Measurements from ENCODE around the gene SSBP3.

The SSBP3 gene

GRCh38 chr1:54326543-54327385, 79.4 kb downstream of the SSBP3 start:
- no peak for DNase-seq (ENCODE audit: insufficient read length, low spot score)
- FAIRE-seq, result no peak
- no peak for TF ChIP-seq POLR2A (IDR thresholded peaks at IDR 0.05; ENCODE audit: low read depth, low read length)
- no peak for TF ChIP-seq POU2F2 (IDR thresholded peaks at IDR 0.05; ENCODE audit: low read depth, low read length)
- TF ChIP-seq TAF1 (IDR thresholded peaks at IDR 0.05; ENCODE audit: low read depth, low read length), result no peak
- TF ChIP-seq SPI1 (IDR thresholded peaks at IDR 0.05; ENCODE audit: low read depth, low read length), result no peak

GRCh38 chr1:54325703-54326461, 80.3 kb downstream of the SSBP3 start:
- FAIRE-seq (no peak), DNase-seq (ENCODE audit: insufficient read length, low spot score) (no peak)
- TF ChIP-seq POLR2A (IDR thresholded peaks at IDR 0.05; ENCODE audit: low read depth, low read length) (no peak), POLR2AphosphoS5 (IDR thresholded peaks at IDR 0.05; ENCODE audit: low read depth, low read length) (no peak), POU2F2 (IDR thresholded peaks at IDR 0.05; ENCODE audit: low read depth, low read length) (no peak), SPI1 (IDR thresholded peaks at IDR 0.05; ENCODE audit: low read depth, low read length) (no peak), PAX5 (IDR thresholded peaks at IDR 0.05; ENCODE audit: insufficient read depth, low read length, severe bottlenecking) (no peak), TAF1 (IDR thresholded peaks at IDR 0.05; ENCODE audit: low read depth, low read length) (no peak)

GRCh38 chr1:54325284-54325683, 80.9 kb downstream of the SSBP3 start:
- DNase-seq (ENCODE audit: insufficient read length, low spot score), result no peak
- FAIRE-seq, result no peak
- TF ChIP-seq TAF1 (IDR thresholded peaks at IDR 0.05; ENCODE audit: low read depth, low read length), result no peak
- no peak for TF ChIP-seq POLR2A (IDR thresholded peaks at IDR 0.05; ENCODE audit: low read depth, low read length)
- no peak for TF ChIP-seq PAX5 (IDR thresholded peaks at IDR 0.05; ENCODE audit: insufficient read depth, low read length, severe bottlenecking)
- no peak for TF ChIP-seq POU2F2 (IDR thresholded peaks at IDR 0.05; ENCODE audit: low read depth, low read length)
- TF ChIP-seq POLR2AphosphoS5 (IDR thresholded peaks at IDR 0.05; ENCODE audit: low read depth, low read length), result no peak
- TF ChIP-seq SPI1 (IDR thresholded peaks at IDR 0.05; ENCODE audit: low read depth, low read length), result no peak

GRCh38 chr1:54324251-54325140, 81.7 kb downstream of the SSBP3 start:
- TF ChIP-seq POLR2A (IDR thresholded peaks at IDR 0.05; ENCODE audit: low read depth, low read length) (no peak), POU2F2 (IDR thresholded peaks at IDR 0.05; ENCODE audit: low read depth, low read length) (no peak), POLR2AphosphoS5 (IDR thresholded peaks at IDR 0.05; ENCODE audit: low read depth, low read length) (no peak), PAX5 (IDR thresholded peaks at IDR 0.05; ENCODE audit: insufficient read depth, low read length, severe bottlenecking) (no peak), SPI1 (IDR thresholded peaks at IDR 0.05; ENCODE audit: low read depth, low read length) (no peak), TAF1 (IDR thresholded peaks at IDR 0.05; ENCODE audit: low read depth, low read length) (no peak)
- FAIRE-seq (no peak), DNase-seq (ENCODE audit: insufficient read length, low spot score) (no peak)

- no peak for FAIRE-seq
- TF ChIP-seq POLR2A (IDR thresholded peaks at IDR 0.05; ENCODE audit: low read depth, low read length) (no peak), POLR2AphosphoS5 (IDR thresholded peaks at IDR 0.05; ENCODE audit: low read depth, low read length) (no peak), SPI1 (IDR thresholded peaks at IDR 0.05; ENCODE audit: low read depth, low read length) (no peak), POU2F2 (IDR thresholded peaks at IDR 0.05; ENCODE audit: low read depth, low read length) (no peak), TAF1 (IDR thresholded peaks at IDR 0.05; ENCODE audit: low read depth, low read length) (no peak), PAX5 (IDR thresholded peaks at IDR 0.05; ENCODE audit: insufficient read depth, low read length, severe bottlenecking) (no peak)
- DNase-seq (ENCODE audit: insufficient read length, low spot score), result no peak
Observed at GRCh38 chr1:54323921-54324250, 82.3 kb downstream of the SSBP3 start.

GRCh38 chr1:54323324-54323739, 82.9 kb downstream of the SSBP3 start:
- DNase-seq (ENCODE audit: insufficient read length, low spot score) (no peak), FAIRE-seq (no peak)
- no peak for TF ChIP-seq SPI1 (IDR thresholded peaks at IDR 0.05; ENCODE audit: low read depth, low read length)

GRCh38 chr1:54318246-54318814, 87.9 kb downstream of the SSBP3 start:
- DNase-seq (ENCODE audit: insufficient read length, low spot score), result no peak
- TF ChIP-seq PAX5 (IDR thresholded peaks at IDR 0.05; ENCODE audit: insufficient read depth, low read length, severe bottlenecking) (no peak), SPI1 (IDR thresholded peaks at IDR 0.05; ENCODE audit: low read depth, low read length) (no peak), POU2F2 (IDR thresholded peaks at IDR 0.05; ENCODE audit: low read depth, low read length) (no peak), POLR2A (IDR thresholded peaks at IDR 0.05; ENCODE audit: low read depth, low read length) (no peak), POLR2AphosphoS5 (IDR thresholded peaks at IDR 0.05; ENCODE audit: low read depth, low read length) (no peak), TAF1 (IDR thresholded peaks at IDR 0.05; ENCODE audit: low read depth, low read length) (no peak)
- FAIRE-seq, result no peak

GRCh38 chr1:54317084-54317483, 89.1 kb downstream of the SSBP3 start:
- no peak for FAIRE-seq
- TF ChIP-seq TAF1 (IDR thresholded peaks at IDR 0.05; ENCODE audit: low read depth, low read length), result no peak
- TF ChIP-seq POLR2AphosphoS5 (IDR thresholded peaks at IDR 0.05; ENCODE audit: low read depth, low read length), result no peak
- TF ChIP-seq POU2F2 (IDR thresholded peaks at IDR 0.05; ENCODE audit: low read depth, low read length), result no peak
- no peak for TF ChIP-seq SPI1 (IDR thresholded peaks at IDR 0.05; ENCODE audit: low read depth, low read length)
- TF ChIP-seq PAX5 (IDR thresholded peaks at IDR 0.05; ENCODE audit: insufficient read depth, low read length, severe bottlenecking), result no peak
- TF ChIP-seq POLR2A (IDR thresholded peaks at IDR 0.05; ENCODE audit: low read depth, low read length), result no peak
- no peak for DNase-seq (ENCODE audit: insufficient read length, low spot score)

- DNase-seq (ENCODE audit: insufficient read length, low spot score) (no peak), FAIRE-seq (no peak)
- no peak for TF ChIP-seq POLR2A (IDR thresholded peaks at IDR 0.05; ENCODE audit: low read depth, low read length)
- no peak for TF ChIP-seq TAF1 (IDR thresholded peaks at IDR 0.05; ENCODE audit: low read depth, low read length)
- no peak for TF ChIP-seq POLR2AphosphoS5 (IDR thresholded peaks at IDR 0.05; ENCODE audit: low read depth, low read length)
- no peak for TF ChIP-seq POU2F2 (IDR thresholded peaks at IDR 0.05; ENCODE audit: low read depth, low read length)
- no peak for TF ChIP-seq PAX5 (IDR thresholded peaks at IDR 0.05; ENCODE audit: insufficient read depth, low read length, severe bottlenecking)
- TF ChIP-seq SPI1 (IDR thresholded peaks at IDR 0.05; ENCODE audit: low read depth, low read length), result no peak
Observed at GRCh38 chr1:54315099-54315498, 91.1 kb downstream of the SSBP3 start.
